Ishikawa (cell line): Measurements from ENCODE around the gene WNT8B.

Experiments
- CEBPB ChIP-seq: IDR thresholded peaks from 2 replicates; pipeline ENCODE4 v1.6.1; 2012
- CREB1 ChIP-seq: IDR thresholded peaks from 2 replicates; pipeline ENCODE4 v1.6.1; 2012; ENCODE audit warnings: low read depth
- EGR1 ChIP-seq: IDR thresholded peaks from 2 replicates; pipeline ENCODE4 v1.6.1; 2012
- EP300 ChIP-seq: IDR thresholded peaks from 2 replicates; pipeline ENCODE4 v1.6.1; 2012; ENCODE audit warnings: borderline replicate concordance
- FOXM1 ChIP-seq: IDR thresholded peaks from 2 replicates; pipeline ENCODE4 v1.6.1; 2012; ENCODE audit warnings: low read depth, borderline replicate concordance
- MAX ChIP-seq: IDR thresholded peaks from 2 replicates; pipeline ENCODE4 v1.6.1; 2012
- NFIC ChIP-seq: IDR thresholded peaks from 2 replicates; pipeline ENCODE4 v1.6.1; 2012
- RAD21 ChIP-seq: IDR thresholded peaks from 2 replicates; pipeline ENCODE4 v1.6.1; 2012; ENCODE audit warnings: low read depth
- REST ChIP-seq: IDR thresholded peaks from 2 replicates; pipeline ENCODE4 v1.6.1; 2012; ENCODE audit warnings: low read depth, mild to moderate bottlenecking
- TAF1 ChIP-seq: IDR thresholded peaks from 2 replicates; pipeline ENCODE4 v1.6.1; 2012; ENCODE audit warnings: low read depth, mild to moderate bottlenecking
- TCF12 ChIP-seq: IDR thresholded peaks from 2 replicates; pipeline ENCODE4 v1.6.1; 2012; ENCODE audit warnings: low read depth
- TEAD4 ChIP-seq: IDR thresholded peaks from 2 replicates; pipeline ENCODE4 v1.6.1; 2012
- USF1 ChIP-seq: IDR thresholded peaks from 2 replicates; pipeline ENCODE4 v1.6.1; 2012
- YY1 ChIP-seq: IDR thresholded peaks from 2 replicates; pipeline ENCODE4 v1.6.1; 2012; ENCODE audit warnings: low read depth
- ZBTB7A ChIP-seq: IDR thresholded peaks from 2 replicates; pipeline ENCODE4 v1.6.1; 2012; ENCODE audit warnings: low read depth

The WNT8B gene

GRCh38 chr10:100522945-100523344 is 60.1 kb downstream of the WNT8B start:
- TF ChIP-seq ZBTB7A (no peak), EP300 (no peak), NFIC (no peak), MAX (no peak), CREB1 (no peak), FOXM1 (no peak), TEAD4 (no peak), CEBPB (no peak), USF1 (no peak), RAD21 (no peak), TAF1 (no peak), REST (no peak), TCF12 (no peak), EGR1 (no peak), YY1 (no peak)

GRCh38 chr10:100524206-100524605 is 61.4 kb downstream of the WNT8B start:
- TF ChIP-seq RAD21 (no peak), EGR1 (no peak), FOXM1 (no peak), TAF1 (no peak), TEAD4 (no peak), EP300 (no peak), USF1 (no peak), CREB1 (no peak), CEBPB (no peak), REST (no peak), MAX (no peak), NFIC (no peak), TCF12 (no peak), YY1 (no peak), ZBTB7A (no peak)

GRCh38 chr10:100524638-100525037 is 61.8 kb downstream of the WNT8B start:
- TF ChIP-seq CEBPB, result no peak
- TF ChIP-seq EGR1, result no peak
- TF ChIP-seq TAF1, result no peak
- TF ChIP-seq TEAD4, result no peak
- no peak for TF ChIP-seq NFIC
- TF ChIP-seq ZBTB7A, result no peak
- no peak for TF ChIP-seq EP300
- TF ChIP-seq YY1, result no peak

- TF ChIP-seq TEAD4 (no peak), REST (no peak), RAD21 (no peak), YY1 (no peak), EGR1 (no peak), ZBTB7A (no peak), MAX (no peak), NFIC (no peak), TCF12 (no peak), FOXM1 (no peak), CREB1 (no peak), CEBPB (no peak), EP300 (no peak), USF1 (no peak), TAF1 (no peak)
Observed at GRCh38 chr10:100528123-100528886, 65.5 kb downstream of the WNT8B start.
